ENCODE data around the gene PLBD2. TPM values are rescaled to one million over a fixed set of nuclear protein-coding genes. Genes with fewer than 3 reads are reported as not detected.

Gene PLBD2
- total RNA-seq, 2 experiments from 2014 or later: 3.4 to 14.4 TPM

GRCh38 chr12:113427882-113428281 lies 69.5 kb downstream of the PLBD2 start:
- H3K4me2 ChIP-seq (ENCODE audit: low read length): no peak overlapping the region
- intact Hi-C loops (cut with micrococcal nuclease; ENCODE audit: unreplicated experiment): no loop called here
- no peak for DNase-seq (ENCODE audit: low spot score)
- H4K20me1 ChIP-seq (ENCODE audit: insufficient read depth, low read length): no peaks in the 10 kb centered on the region
- no peak overlapping the region for H2AFZ ChIP-seq (ENCODE audit: low read length)
- no peak overlapping the region for H3K4me3 ChIP-seq (ENCODE audit: low read depth, low read length, poor library complexity, severe bottlenecking)
- BruUV-seq (replicated peaks): no TSS peak
- POLR2A ChIA-PET: no interaction called here
- no peak for TF ChIP-seq EZH2phosphoT487 (IDR thresholded peaks at IDR 0.05; ENCODE audit: borderline replicate concordance, low read depth, low read length)
- no peak for TF ChIP-seq CTCF (conservative IDR thresholded peaks at IDR 0.05; ENCODE audit: low read length)
- no peaks in the 10 kb centered on the region for H3K9me2 ChIP-seq (ENCODE audit: insufficient read depth, low read length)
- H3K36me3 ChIP-seq (ENCODE audit: insufficient read depth, low read length): no peaks in the 10 kb centered on the region
- H3K9me3 ChIP-seq (ENCODE audit: low read length): no peaks in the 10 kb centered on the region
- no peak overlapping the region for H3K27ac ChIP-seq (ENCODE audit: low read depth, low read length, poor library complexity, severe bottlenecking)
- H3K4me1 ChIP-seq (ENCODE audit: insufficient read depth, low read length, poor library complexity, severe bottlenecking): peaks cover 14% of the 10 kb centered on the region
- no peaks in the 10 kb centered on the region for H3K79me2 ChIP-seq (ENCODE audit: insufficient read depth, low read depth, low read length)
- CTCF ChIA-PET (ENCODE audit: unreplicated experiment): no interaction called here

- Histone ChIP-seq H3K4me3 (ENCODE audit: low read depth, low read length, poor library complexity, severe bottlenecking) (no peak overlapping the region), H3K27ac (ENCODE audit: low read depth, low read length, poor library complexity, severe bottlenecking) (no peak overlapping the region), H3K36me3 (ENCODE audit: insufficient read depth, low read length) (no peaks in the 10 kb centered on the region), H3K9me3 (ENCODE audit: low read length) (no peaks in the 10 kb centered on the region), H3K4me1 (ENCODE audit: insufficient read depth, low read length, poor library complexity, severe bottlenecking) (peaks cover 14% of the 10 kb centered on the region), H2AFZ (ENCODE audit: low read length) (no peak overlapping the region), H4K20me1 (ENCODE audit: insufficient read depth, low read length) (no peaks in the 10 kb centered on the region), H3K9me2 (ENCODE audit: insufficient read depth, low read length) (no peaks in the 10 kb centered on the region), H3K79me2 (ENCODE audit: insufficient read depth, low read depth, low read length) (no peaks in the 10 kb centered on the region), H3K4me2 (ENCODE audit: low read length) (no peak overlapping the region)
- ChIA-PET POLR2A (no interaction called here), CTCF (ENCODE audit: unreplicated experiment) (no interaction called here)
- intact Hi-C loops (cut with micrococcal nuclease; ENCODE audit: unreplicated experiment): no loop called here
- no peak for DNase-seq (ENCODE audit: low spot score)
- no TSS peak for BruUV-seq (replicated peaks)
- TF ChIP-seq CTCF (conservative IDR thresholded peaks at IDR 0.05; ENCODE audit: low read length) (no peak), EZH2phosphoT487 (IDR thresholded peaks at IDR 0.05; ENCODE audit: borderline replicate concordance, low read depth, low read length) (no peak)
Observed at GRCh38 chr12:113428482-113428881, 70.1 kb downstream of the PLBD2 start.

GRCh38 chr12:113432986-113433385 lies 74.6 kb downstream of the PLBD2 start:
- intact Hi-C loops (cut with micrococcal nuclease; ENCODE audit: unreplicated experiment): no loop called here
- no peaks in the 10 kb centered on the region for H4K20me1 ChIP-seq (ENCODE audit: insufficient read depth, low read length)
- TF ChIP-seq CTCF (conservative IDR thresholded peaks at IDR 0.05; ENCODE audit: low read length): no peak
- TF ChIP-seq EZH2phosphoT487 (IDR thresholded peaks at IDR 0.05; ENCODE audit: borderline replicate concordance, low read depth, low read length): no peak
- no peak overlapping the region for H2AFZ ChIP-seq (ENCODE audit: low read length)
- H3K27ac ChIP-seq (ENCODE audit: low read depth, low read length, poor library complexity, severe bottlenecking): no peak overlapping the region
- H3K9me3 ChIP-seq (ENCODE audit: low read length): no peaks in the 10 kb centered on the region
- H3K4me1 ChIP-seq (ENCODE audit: insufficient read depth, low read length, poor library complexity, severe bottlenecking): no peaks in the 10 kb centered on the region
- H3K4me3 ChIP-seq (ENCODE audit: low read depth, low read length, poor library complexity, severe bottlenecking): no peak overlapping the region
- CTCF ChIA-PET (ENCODE audit: unreplicated experiment): no interaction called here
- H3K9me2 ChIP-seq (ENCODE audit: insufficient read depth, low read length): no peaks in the 10 kb centered on the region
- BruUV-seq (replicated peaks): no TSS peak
- POLR2A ChIA-PET: no interaction called here
- no peaks in the 10 kb centered on the region for H3K79me2 ChIP-seq (ENCODE audit: insufficient read depth, low read depth, low read length)
- DNase-seq (ENCODE audit: low spot score): no peak
- H3K36me3 ChIP-seq (ENCODE audit: insufficient read depth, low read length): no peaks in the 10 kb centered on the region
- no peak overlapping the region for H3K4me2 ChIP-seq (ENCODE audit: low read length)

Data from OCI-LY7 (cell line).